ENCODE measurements around the gene TMEM144.
"Not testable (repeated sequence)": the region's sequence is repeated elsewhere in the genome, so short reads cannot be mapped to it uniquely, and the experiment has no call there.

DNA sequence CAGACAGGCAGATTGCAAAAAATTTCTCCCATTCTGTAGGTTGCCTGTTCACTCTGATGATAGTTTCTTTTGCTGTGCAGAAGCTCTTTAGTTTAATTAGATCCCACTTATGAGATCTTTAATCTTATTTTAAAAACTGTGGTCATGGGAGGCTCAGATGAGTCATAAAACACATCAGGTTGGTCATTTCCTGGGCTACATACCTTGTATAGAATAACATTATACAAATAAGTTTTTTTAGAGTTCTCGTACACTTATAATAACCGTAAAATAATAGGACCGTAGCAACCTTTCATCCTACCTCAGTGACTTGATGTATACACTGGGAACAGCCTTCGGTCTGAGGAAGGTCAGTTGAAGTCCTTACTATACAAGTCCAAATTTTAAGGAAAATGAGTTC lies 14.0 kb downstream of the TMEM144 start:
- TF ChIP-seq, protein P1, sequence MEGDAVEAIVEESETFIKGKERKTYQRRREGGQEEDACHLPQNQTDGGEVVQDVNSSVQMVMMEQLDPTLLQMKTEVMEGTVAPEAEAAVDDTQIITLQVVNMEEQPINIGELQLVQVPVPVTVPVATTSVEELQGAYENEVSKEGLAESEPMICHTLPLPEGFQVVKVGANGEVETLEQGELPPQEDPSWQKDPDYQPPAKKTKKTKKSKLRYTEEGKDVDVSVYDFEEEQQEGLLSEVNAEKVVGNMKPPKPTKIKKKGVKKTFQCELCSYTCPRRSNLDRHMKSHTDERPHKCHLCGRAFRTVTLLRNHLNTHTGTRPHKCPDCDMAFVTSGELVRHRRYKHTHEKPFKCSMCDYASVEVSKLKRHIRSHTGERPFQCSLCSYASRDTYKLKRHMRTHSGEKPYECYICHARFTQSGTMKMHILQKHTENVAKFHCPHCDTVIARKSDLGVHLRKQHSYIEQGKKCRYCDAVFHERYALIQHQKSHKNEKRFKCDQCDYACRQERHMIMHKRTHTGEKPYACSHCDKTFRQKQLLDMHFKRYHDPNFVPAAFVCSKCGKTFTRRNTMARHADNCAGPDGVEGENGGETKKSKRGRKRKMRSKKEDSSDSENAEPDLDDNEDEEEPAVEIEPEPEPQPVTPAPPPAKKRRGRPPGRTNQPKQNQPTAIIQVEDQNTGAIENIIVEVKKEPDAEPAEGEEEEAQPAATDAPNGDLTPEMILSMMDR (IDR thresholded peaks at IDR 0.05; ENCODE audit: insufficient read depth, low read length, poor library complexity, severe bottlenecking), result not testable (repeated sequence)
- not testable (repeated sequence) for TF ChIP-seq EZH2phosphoT487 (conservative IDR thresholded peaks at IDR 0.05; ENCODE audit: low read length)

Data from SU-DHL-6 (cell line).